ENCODE measurements around the gene RRAGA. TPM values are rescaled to one million over a fixed set of nuclear protein-coding genes. Genes with fewer than 3 reads are reported as not detected.

RRAGA gene
- total RNA-seq (10 to 100 TPM; 79.0 to 81.6 TPM), polyA plus RNA-seq (ENCODE audit: insufficient read length in 6 of 6) (100 to 1,000 TPM in 4 of 6 donors, 10 to 100 TPM in 2; 92.6 to 102 (median 101) TPM)
- long read RNA-seq, donor 1, transcript RRAGA-201 (1 exons, 1,589 nt), result major isoform, 186 of 186 reads
- long read RNA-seq, donor 1, partial matches to known transcripts, result 0 of 186 reads
- long read RNA-seq, donor 1, other reads (novel, unspliced or antisense), result 0 of 186 reads
- long read RNA-seq, donor 2, transcript RRAGA-201 (1 exons, 1,589 nt), result major isoform, 177 of 177 reads
- long read RNA-seq, donor 2, partial matches to known transcripts, result 0 of 177 reads
- long read RNA-seq, donor 2, other reads (novel, unspliced or antisense), result 0 of 177 reads
- long read RNA-seq, donor 3, transcript RRAGA-201 (1 exons, 1,589 nt), result major isoform, 123 of 123 reads
- long read RNA-seq, donor 3, partial matches to known transcripts, result 0 of 123 reads
- long read RNA-seq, donor 3, other reads (novel, unspliced or antisense), result 0 of 123 reads
- long read RNA-seq, donor 4, transcript RRAGA-201 (1 exons, 1,589 nt), result major isoform, 105 of 105 reads
- long read RNA-seq, donor 4, partial matches to known transcripts, result 0 of 105 reads
- long read RNA-seq, donor 4, other reads (novel, unspliced or antisense), result 0 of 105 reads
- long read RNA-seq, donor 5, transcript RRAGA-201 (1 exons, 1,589 nt), result major isoform, 139 of 139 reads
- long read RNA-seq, donor 5, partial matches to known transcripts, result 0 of 139 reads
- long read RNA-seq, donor 5, other reads (novel, unspliced or antisense), result 0 of 139 reads
- long read RNA-seq, donor 6, transcript RRAGA-201 (1 exons, 1,589 nt), result major isoform, 139 of 139 reads
- long read RNA-seq, donor 6, partial matches to known transcripts, result 0 of 139 reads
- long read RNA-seq, donor 6, other reads (novel, unspliced or antisense), result 0 of 139 reads
- long read RNA-seq, donor 7, transcript RRAGA-201 (1 exons, 1,589 nt), result major isoform, 97 of 97 reads
- long read RNA-seq, donor 7, partial matches to known transcripts, result 0 of 97 reads
- long read RNA-seq, donor 7, other reads (novel, unspliced or antisense), result 0 of 97 reads
- long read RNA-seq, donor 8, transcript RRAGA-201 (1 exons, 1,589 nt), result major isoform, 110 of 110 reads
- long read RNA-seq, donor 8, partial matches to known transcripts, result 0 of 110 reads
- long read RNA-seq, donor 8, other reads (novel, unspliced or antisense), result 0 of 110 reads
- long read RNA-seq, donor 9, partial matches to known transcripts, result 0 of 1 reads
- long read RNA-seq, donor 9, other reads (novel, unspliced or antisense), result 0 of 1 reads
- long read RNA-seq, donor 10, transcript RRAGA-201 (1 exons, 1,589 nt), result major isoform, 153 of 153 reads
- long read RNA-seq, donor 10, partial matches to known transcripts, result 0 of 153 reads
- long read RNA-seq, donor 10, other reads (novel, unspliced or antisense), result 0 of 153 reads
- long read RNA-seq, donor 11, transcript RRAGA-201 (1 exons, 1,589 nt), result major isoform, 240 of 240 reads
- long read RNA-seq, donor 11, partial matches to known transcripts, result 0 of 240 reads
- long read RNA-seq, donor 11, other reads (novel, unspliced or antisense), result 0 of 240 reads
- long read RNA-seq, donor 12, transcript RRAGA-201 (1 exons, 1,589 nt), result major isoform, 133 of 133 reads
- long read RNA-seq, donor 12, partial matches to known transcripts, result 0 of 133 reads
- long read RNA-seq, donor 12, other reads (novel, unspliced or antisense), result 0 of 133 reads

- Histone ChIP-seq H3K36me3 (no peaks in the 10 kb centered on the region), H3K27ac (peak within 1 kb of the TSS; percentile 96 to 98), H3K4me3 (peak within 1 kb of the TSS; percentile 55 to 59), H3K27me3 (no peaks in the 10 kb centered on the region), H3K9me3 (no peaks in the 10 kb centered on the region), H3K4me1 (peaks cover 15 to 47% of the 10 kb centered on the region in 2 donors)
- DNase-seq (peak; percentile 94 to 98 (median 95)), ATAC-seq (peak; percentile 93)
- intact Hi-C loops (cut with DNase I), result no loop called here
- TF ChIP-seq CTCF (IDR thresholded peaks at IDR 0.05), result peak; percentile 74 to 76
Measured at GRCh38 chr9:19048966-19049916, at the start of gene RRAGA. TSS of gene RRAGA (plus strand) at chr9:19049427. CDS start at chr9:19049660, 233 bp downstream.

- H3K4me3 ChIP-seq, result no peak overlapping the region
- no peaks in the 10 kb centered on the region for H3K4me1 ChIP-seq
- H3K27ac ChIP-seq, result no peak overlapping the region
- H3K9me3 ChIP-seq, result peaks cover 0 to 1% of the 10 kb centered on the region in 2 donors
- no peak for TF ChIP-seq CTCF (IDR thresholded peaks at IDR 0.05)
- ATAC-seq, result no peak
- no peaks in the 10 kb centered on the region for H3K36me3 ChIP-seq
- intact Hi-C loops (cut with DNase I), result no loop called here
- no peaks in the 10 kb centered on the region for H3K27me3 ChIP-seq
- no peak for DNase-seq
Measured at GRCh38 chr9:19000133-19000532, 49.1 kb upstream of the RRAGA start.

GRCh38 chr9:19009391-19009965 lies 39.7 kb upstream of the RRAGA start:
- no peak overlapping the region for H3K27ac ChIP-seq

More at GRCh38 chr9:19009391-19009965, 39.7 kb upstream of the RRAGA start:
- no peak for DNase-seq
- intact Hi-C loops (cut with DNase I), result no loop called here
- TF ChIP-seq CTCF (IDR thresholded peaks at IDR 0.05), result no peak
- no peaks in the 10 kb centered on the region for H3K4me1 ChIP-seq
- no peak for ATAC-seq
- H3K4me3 ChIP-seq, result no peak overlapping the region
- no peaks in the 10 kb centered on the region for H3K36me3 ChIP-seq
- no peaks in the 10 kb centered on the region for H3K9me3 ChIP-seq
- H3K27me3 ChIP-seq, result no peaks in the 10 kb centered on the region

All from left lung (tissue), 14 donors.